ENCODE results near the gene IGFBP3. TPM values are rescaled to one million over a fixed set of nuclear protein-coding genes. Genes with fewer than 3 reads are reported as not detected.

Gene IGFBP3
- total RNA-seq, 1 donor = 2,181 TPM

DNA sequence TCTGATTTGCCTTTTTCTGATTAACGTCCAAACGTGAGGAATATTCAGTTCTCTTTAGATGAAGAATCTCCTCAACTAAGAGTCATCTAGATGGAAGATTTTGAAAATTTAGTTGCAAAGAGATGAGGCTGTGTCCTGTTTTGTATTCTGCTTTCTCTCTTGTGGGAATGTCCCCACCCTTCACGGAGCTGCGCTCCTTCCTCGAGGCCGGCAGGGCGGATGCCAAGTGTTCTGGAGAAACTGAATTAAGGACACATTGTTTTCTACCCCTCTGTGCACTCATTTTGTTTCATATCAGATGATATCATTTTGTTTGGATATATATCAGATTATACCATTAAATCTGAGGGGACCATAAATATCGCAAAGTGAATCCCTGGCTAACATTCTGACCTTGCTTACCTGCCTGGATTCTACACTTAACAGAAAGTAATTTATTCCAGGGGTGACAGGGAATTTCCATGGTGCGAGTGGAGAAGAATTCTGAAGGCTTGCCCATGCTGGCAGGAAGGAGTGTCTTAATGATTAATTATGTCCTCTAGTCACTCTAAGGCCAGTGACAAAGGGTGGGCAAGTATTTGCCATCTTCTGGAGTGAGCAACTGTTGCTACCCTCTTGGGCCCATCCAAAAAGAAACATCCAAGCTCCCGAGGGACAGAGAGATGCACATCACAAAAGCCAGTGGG lies 47.9 kb upstream of the IGFBP3 start:
- Histone ChIP-seq H3K79me2 (ENCODE audit: insufficient read depth, low read length) (no peaks in the 10 kb centered on the region), H3K4me1 (ENCODE audit: insufficient read depth, low read length) (peaks cover 1% of the 10 kb centered on the region), H3K36me3 (ENCODE audit: insufficient read depth, low read length) (no peaks in the 10 kb centered on the region), H3K4me2 (ENCODE audit: insufficient read depth, low read length) (no peak overlapping the region), H2AFZ (ENCODE audit: low read length) (no peak overlapping the region), H4K20me1 (ENCODE audit: insufficient read depth, low read length) (no peaks in the 10 kb centered on the region), H3K27ac (ENCODE audit: low read depth, low read length) (no peak overlapping the region), H3K27me3 (ENCODE audit: insufficient read depth, low read length) (no peaks in the 10 kb centered on the region), H3K4me3 (ENCODE audit: insufficient read depth, low read length) (no peak overlapping the region), H3K9me3 (ENCODE audit: low read depth, low read length) (no peaks in the 10 kb centered on the region)
- TF ChIP-seq, protein P1, sequence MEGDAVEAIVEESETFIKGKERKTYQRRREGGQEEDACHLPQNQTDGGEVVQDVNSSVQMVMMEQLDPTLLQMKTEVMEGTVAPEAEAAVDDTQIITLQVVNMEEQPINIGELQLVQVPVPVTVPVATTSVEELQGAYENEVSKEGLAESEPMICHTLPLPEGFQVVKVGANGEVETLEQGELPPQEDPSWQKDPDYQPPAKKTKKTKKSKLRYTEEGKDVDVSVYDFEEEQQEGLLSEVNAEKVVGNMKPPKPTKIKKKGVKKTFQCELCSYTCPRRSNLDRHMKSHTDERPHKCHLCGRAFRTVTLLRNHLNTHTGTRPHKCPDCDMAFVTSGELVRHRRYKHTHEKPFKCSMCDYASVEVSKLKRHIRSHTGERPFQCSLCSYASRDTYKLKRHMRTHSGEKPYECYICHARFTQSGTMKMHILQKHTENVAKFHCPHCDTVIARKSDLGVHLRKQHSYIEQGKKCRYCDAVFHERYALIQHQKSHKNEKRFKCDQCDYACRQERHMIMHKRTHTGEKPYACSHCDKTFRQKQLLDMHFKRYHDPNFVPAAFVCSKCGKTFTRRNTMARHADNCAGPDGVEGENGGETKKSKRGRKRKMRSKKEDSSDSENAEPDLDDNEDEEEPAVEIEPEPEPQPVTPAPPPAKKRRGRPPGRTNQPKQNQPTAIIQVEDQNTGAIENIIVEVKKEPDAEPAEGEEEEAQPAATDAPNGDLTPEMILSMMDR (IDR thresholded peaks at IDR 0.05; ENCODE audit: extremely low read depth, low read depth, low read length) = no peak
- no peak for DNase-seq (ENCODE audit: insufficient read length, low spot score, missing footprints)

DNA sequence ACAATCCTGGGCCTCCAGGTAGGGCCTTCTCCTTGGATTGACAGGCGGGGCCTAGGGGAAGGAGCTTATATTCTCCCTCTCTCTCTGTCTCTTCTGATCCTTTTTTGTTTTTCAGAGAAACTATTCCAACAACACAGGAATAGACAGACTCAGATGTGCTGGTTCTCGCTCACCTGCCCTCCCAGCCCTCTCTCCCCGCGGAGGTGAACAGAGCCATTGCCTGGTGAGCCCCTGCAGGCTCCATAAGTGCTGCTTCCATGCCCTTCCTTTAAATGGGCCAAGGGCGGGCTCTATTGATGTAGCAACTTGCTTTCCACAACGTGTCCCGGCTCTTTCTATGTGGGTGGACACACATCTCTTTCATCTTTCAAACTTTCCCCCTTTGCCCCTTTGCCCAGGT lies 47.2 kb upstream of the IGFBP3 start:
- Histone ChIP-seq H3K9me3 (ENCODE audit: low read depth, low read length) (no peaks in the 10 kb centered on the region), H3K27me3 (ENCODE audit: insufficient read depth, low read length) (no peaks in the 10 kb centered on the region), H3K4me1 (ENCODE audit: insufficient read depth, low read length) (no peaks in the 10 kb centered on the region), H4K20me1 (ENCODE audit: insufficient read depth, low read length) (no peaks in the 10 kb centered on the region), H3K27ac (ENCODE audit: low read depth, low read length) (no peak overlapping the region), H2AFZ (ENCODE audit: low read length) (no peak overlapping the region), H3K4me2 (ENCODE audit: insufficient read depth, low read length) (no peak overlapping the region), H3K4me3 (ENCODE audit: insufficient read depth, low read length) (no peak overlapping the region), H3K36me3 (ENCODE audit: insufficient read depth, low read length) (no peaks in the 10 kb centered on the region), H3K79me2 (ENCODE audit: insufficient read depth, low read length) (no peaks in the 10 kb centered on the region)
- TF ChIP-seq, protein P1 (IDR thresholded peaks at IDR 0.05; ENCODE audit: extremely low read depth, low read depth, low read length) = no peak
- DNase-seq (ENCODE audit: insufficient read length, low spot score, missing footprints) = no peak

DNA sequence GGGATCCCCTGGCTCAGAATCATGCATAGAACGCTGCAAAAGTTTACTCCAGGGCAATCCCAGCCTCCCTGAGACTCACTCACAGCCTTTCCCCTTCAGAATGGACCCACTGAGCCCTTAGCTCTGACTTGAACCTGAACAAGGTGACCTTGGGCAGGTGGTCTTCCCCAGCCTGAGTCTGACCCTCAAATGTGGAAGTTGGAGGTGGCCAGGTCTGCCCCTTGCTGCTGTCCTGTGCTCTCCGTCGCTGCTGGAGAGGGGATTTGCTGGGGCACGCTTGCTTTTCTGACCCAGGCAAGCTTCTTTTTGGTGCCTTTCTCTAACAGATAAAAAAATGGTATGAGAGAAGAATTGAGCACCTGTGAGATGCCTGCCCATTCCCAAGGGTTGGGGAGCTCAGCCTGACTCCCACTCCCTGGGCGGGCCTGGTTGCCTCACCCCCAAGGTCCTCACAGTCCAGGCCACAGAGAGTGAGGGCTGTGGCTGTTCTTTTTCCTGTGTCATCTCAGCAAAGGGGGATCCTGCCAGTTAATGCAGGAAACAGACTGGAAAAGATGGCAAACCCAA lies 46.6 kb upstream of the IGFBP3 start:
- Histone ChIP-seq H3K4me2 (ENCODE audit: insufficient read depth, low read length) (no peak overlapping the region), H3K9me3 (ENCODE audit: low read depth, low read length) (no peaks in the 10 kb centered on the region), H3K36me3 (ENCODE audit: insufficient read depth, low read length) (no peaks in the 10 kb centered on the region), H2AFZ (ENCODE audit: low read length) (no peak overlapping the region), H3K79me2 (ENCODE audit: insufficient read depth, low read length) (no peaks in the 10 kb centered on the region), H4K20me1 (ENCODE audit: insufficient read depth, low read length) (no peaks in the 10 kb centered on the region), H3K4me1 (ENCODE audit: insufficient read depth, low read length) (no peaks in the 10 kb centered on the region), H3K27ac (ENCODE audit: low read depth, low read length) (no peak overlapping the region), H3K4me3 (ENCODE audit: insufficient read depth, low read length) (no peak overlapping the region), H3K27me3 (ENCODE audit: insufficient read depth, low read length) (no peaks in the 10 kb centered on the region)
- TF ChIP-seq, protein P1 (IDR thresholded peaks at IDR 0.05; ENCODE audit: extremely low read depth, low read depth, low read length) = no peak
- DNase-seq (ENCODE audit: insufficient read length, low spot score, missing footprints) = no peak

DNA sequence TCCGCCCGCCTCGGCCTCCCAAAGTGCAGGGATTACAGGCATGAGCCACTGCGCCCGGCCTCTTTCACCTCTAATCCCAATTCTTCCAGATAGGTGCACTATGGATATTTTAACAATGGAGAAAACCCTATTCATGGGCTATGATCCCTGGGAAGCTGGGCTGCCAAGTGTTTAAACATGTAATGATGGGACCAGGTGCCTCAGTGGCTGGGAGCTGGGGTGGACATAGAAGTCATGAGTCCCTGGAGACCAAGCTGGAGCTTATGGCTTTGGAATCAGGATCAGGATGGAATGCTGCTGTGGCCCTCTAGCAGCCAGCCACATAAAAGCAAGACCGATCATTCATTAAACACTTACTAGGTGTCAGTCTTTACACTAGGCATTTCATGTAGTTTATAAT lies 41.8 kb upstream of the IGFBP3 start:
- H3K27ac ChIP-seq (ENCODE audit: low read depth, low read length) = no peak overlapping the region
- no peaks in the 10 kb centered on the region for H3K27me3 ChIP-seq (ENCODE audit: insufficient read depth, low read length)
- no peaks in the 10 kb centered on the region for H3K9me3 ChIP-seq (ENCODE audit: low read depth, low read length)
- H4K20me1 ChIP-seq (ENCODE audit: insufficient read depth, low read length) = no peaks in the 10 kb centered on the region
- DNase-seq (ENCODE audit: insufficient read length, low spot score, missing footprints) = no peak
- no peaks in the 10 kb centered on the region for H3K36me3 ChIP-seq (ENCODE audit: insufficient read depth, low read length)
- H3K4me1 ChIP-seq (ENCODE audit: insufficient read depth, low read length) = no peaks in the 10 kb centered on the region
- H3K4me3 ChIP-seq (ENCODE audit: insufficient read depth, low read length) = no peak overlapping the region
- H2AFZ ChIP-seq (ENCODE audit: low read length) = no peak overlapping the region
- TF ChIP-seq, protein P1 (IDR thresholded peaks at IDR 0.05; ENCODE audit: extremely low read depth, low read depth, low read length) = no peak
- no peaks in the 10 kb centered on the region for H3K79me2 ChIP-seq (ENCODE audit: insufficient read depth, low read length)
- H3K4me2 ChIP-seq (ENCODE audit: insufficient read depth, low read length) = no peak overlapping the region
